GM23248 (cell line): ENCODE data around the gene NPHP4.

Experiments used
- EZH2 ChIP-seq: fragments of 200-600 bp; sonication (generic); IDR thresholded peaks from 2 replicates; pipeline ENCODE4 v1.6.1; 2018; ENCODE audit warnings: antibody characterized with exemption, mild to moderate bottlenecking; ENCODE audit not compliant: insufficient read depth, poor library complexity, severe bottlenecking
- EZH2phosphoT487 ChIP-seq: fragments of 200-600 bp; sonication (generic); IDR thresholded peaks from 2 replicates; pipeline ENCODE4 v1.6.1; 2018; ENCODE audit warnings: antibody characterized with exemption, moderate library complexity, mild to moderate bottlenecking, low read depth; ENCODE audit not compliant: insufficient read depth

GRCh38 chr1:5981009-5981380 lies 11.2 kb downstream of the NPHP4 start:
- TF ChIP-seq EZH2 (no peak), EZH2phosphoT487 (no peak)
